BJ (cell line): Measurements from ENCODE around the gene SYDE2. TPM values are rescaled to one million over a fixed set of nuclear protein-coding genes. Genes with fewer than 3 reads are reported as not detected.
"Not testable (repeated sequence)": the region's sequence is repeated elsewhere in the genome, so short reads cannot be mapped to it uniquely, and the experiment has no call there.

Experiments used
- CTCF ChIA-PET: fragments of 350-600 bp; formaldehyde crosslinking; extraction: SDS; loops from one replicate; lab custom pipeline; 2021; ENCODE audit warnings: antibody characterized with exemption, inconsistent platforms; lab: Yijun Ruan, JAX
- POLR2A ChIA-PET: fragments of 300-600 bp; sonication (Branson Sonifier 250); formaldehyde crosslinking; extraction: SDS; loops from one replicate; lab custom pipeline; 2021; ENCODE audit warnings: antibody characterized with exemption; lab: Charles Lee
- DNase-seq: peaks from one replicate; pipeline ENCODE4 v3.0.0-alpha.2; 2011; ENCODE audit warnings: low read depth
- H3K27me3 ChIP-seq: 2 replicates; pipeline ENCODE4 v1.6.0; 2011; ENCODE audit warnings: low read length; ENCODE audit not compliant: control insufficient read depth, insufficient read depth
- H3K36me3 ChIP-seq: 2 replicates; pipeline ENCODE4 v1.5.1; 2011; ENCODE audit warnings: low read length; ENCODE audit not compliant: control insufficient read depth, insufficient read depth
- H3K4me3 ChIP-seq: 2 replicates; pipeline ENCODE4 v1.5.1; 2011; ENCODE audit warnings: low read depth, mild to moderate bottlenecking, control low read depth, low read length
- CTCF ChIP-seq: IDR thresholded peaks from 2 replicates; pipeline ENCODE4 v1.5.1; 2011; ENCODE audit warnings: low read depth, mild to moderate bottlenecking, control low read depth, inconsistent platforms, low read length, moderate library complexity; ENCODE audit not compliant: insufficient read depth
- polyA plus RNA-seq: library from polyadenylated mRNA; depleted of rRNA; stranded (reverse); fragments of >200 nt; gene quantifications from 2 replicates; pipeline ENCODE4 v1.2.3, GENCODE V29; 2011

The SYDE2 gene
- polyA plus RNA-seq, 1 experiment: 4.4 TPM

GRCh38 chr1:85144351-85144750 lies 56.5 kb downstream of the SYDE2 start:
- Histone ChIP-seq H3K4me3 (no peak overlapping the region), H3K36me3 (no peaks in the 10 kb centered on the region), H3K27me3 (no peaks in the 10 kb centered on the region)
- no peak for TF ChIP-seq CTCF
- POLR2A ChIA-PET: interaction anchor here (0.6 kb wide), 1 partner anchor 439 kb away, joined by 4 read pairs; no protein-coding TSS in a partner anchor
- no peak for DNase-seq
- CTCF ChIA-PET: no interaction called here

GRCh38 chr1:85142753-85143152 lies 58.1 kb downstream of the SYDE2 start:
- no peak for TF ChIP-seq CTCF
- H3K4me3 ChIP-seq: no peak overlapping the region
- no peak for DNase-seq
- CTCF ChIA-PET: interaction anchor here (0.6 to 1.1 kb wide), 3 partner anchors 12 to 116 kb away, joined by 3 read pairs; no protein-coding TSS in a partner anchor
- POLR2A ChIA-PET: no interaction called here
- H3K36me3 ChIP-seq: no peaks in the 10 kb centered on the region
- H3K27me3 ChIP-seq: no peaks in the 10 kb centered on the region

GRCh38 chr1:85138439-85138838 lies 62.4 kb downstream of the SYDE2 start:
- H3K4me3 ChIP-seq, DNase-seq, H3K27me3 ChIP-seq, H3K36me3 ChIP-seq, POLR2A ChIA-PET: not testable (repeated sequence)
- CTCF ChIA-PET: interaction anchor here (1.0 kb wide), 1 partner anchor 28 kb away, joined by 3 read pairs; no protein-coding TSS in a partner anchor

GRCh38 chr1:85137660-85138059 lies 63.2 kb downstream of the SYDE2 start:
- DNase-seq: no peak
- TF ChIP-seq CTCF: no peak
- H3K4me3 ChIP-seq: no peak overlapping the region
- CTCF ChIA-PET: interaction anchor here (0.6 kb wide), 1 partner anchor 122 kb away, joined by 3 read pairs; no protein-coding TSS in a partner anchor
- POLR2A ChIA-PET: no interaction called here
- no peaks in the 10 kb centered on the region for H3K27me3 ChIP-seq
- no peaks in the 10 kb centered on the region for H3K36me3 ChIP-seq

GRCh38 chr1:85135392-85135798 lies 65.4 kb downstream of the SYDE2 start:
- no peak for TF ChIP-seq CTCF
- no peak for DNase-seq
- Histone ChIP-seq H3K4me3 (no peak overlapping the region), H3K36me3 (no peaks in the 10 kb centered on the region), H3K27me3 (no peaks in the 10 kb centered on the region)
- ChIA-PET POLR2A (interaction anchor here (0.6 kb wide), 1 partner anchor 288 kb away, joined by 3 read pairs; no protein-coding TSS in a partner anchor), CTCF (interaction anchor here (2.5 kb wide), 1 partner anchor 26 kb away, joined by 13 read pairs; no protein-coding TSS in a partner anchor)
